Neuronal stem cell (in vitro differentiated cells): ENCODE results near the gene TCF21. TPM values are rescaled to one million over a fixed set of nuclear protein-coding genes. Genes with fewer than 3 reads are reported as not detected.

ENCODE experiments used
- DNase-seq: peaks from one replicate; pipeline ENCODE4 v3.0.0-alpha.2; 2013; ENCODE audit warnings: low spot score
- H2AFZ ChIP-seq: one replicate; pipeline ENCODE4 v1.6.1; 2013; ENCODE audit warnings: mild to moderate bottlenecking, low read length, inconsistent platforms
- H2AK5ac ChIP-seq: 2 replicates; pipeline ENCODE4 v1.6.1; 2013; ENCODE audit warnings: low read depth, mild to moderate bottlenecking, inconsistent platforms, low read length, moderate library complexity, mixed read lengths
- H2BK120ac ChIP-seq: 2 replicates; pipeline ENCODE4 v1.6.1; 2013; ENCODE audit warnings: low read depth, mild to moderate bottlenecking, inconsistent platforms, low read length, moderate library complexity, mixed read lengths
- H2BK12ac ChIP-seq: one replicate; pipeline ENCODE4 v1.6.1; 2013; ENCODE audit warnings: low read length, inconsistent platforms
- H2BK15ac ChIP-seq: 2 replicates; pipeline ENCODE4 v1.6.1; 2013; ENCODE audit warnings: mild to moderate bottlenecking, low read length, inconsistent platforms, mixed read lengths
- H2BK5ac ChIP-seq: one replicate; pipeline ENCODE4 v1.6.1; 2013; ENCODE audit warnings: inconsistent platforms, mild to moderate bottlenecking, low read length, moderate library complexity
- H3K14ac ChIP-seq: one replicate; pipeline ENCODE4 v1.6.1; 2013; ENCODE audit warnings: low read length, inconsistent platforms
- H3K18ac ChIP-seq: 2 replicates; pipeline ENCODE4 v1.6.1; 2013; ENCODE audit warnings: low read length, inconsistent platforms
- H3K23ac ChIP-seq: 2 replicates; pipeline ENCODE4 v1.6.1; 2013; ENCODE audit warnings: low read depth, mild to moderate bottlenecking, mixed read lengths, low read length, inconsistent platforms; ENCODE audit not compliant: poor library complexity
- H3K27ac ChIP-seq: replicated peaks from 3 replicates; pipeline ENCODE4 v1.5.1; 2013; ENCODE audit warnings: low read length, inconsistent platforms
- H3K27me3 ChIP-seq, 3 experiments: 2 replicates each; pipeline ENCODE4 v1.6.1; 2013; ENCODE audit warnings: low read length in 3 of 3, mild to moderate bottlenecking in 2 of 3, inconsistent platforms in 1 of 3, low read depth in 1 of 3, mixed read lengths in 1 of 3, moderate library complexity in 1 of 3; ENCODE audit not compliant: control insufficient read depth in 3 of 3, insufficient read depth in 3 of 3
- H3K36me3 ChIP-seq, 2 donors: replicated peaks in 1 of 2; 2 replicates each; pipeline ENCODE4 v1.6.1; 2013; ENCODE audit warnings: low read length in 2 of 2; ENCODE audit not compliant: control insufficient read depth in 2 of 2, insufficient read depth in 2 of 2
- H3K4ac ChIP-seq: 2 replicates; pipeline ENCODE4 v1.6.1; 2013; ENCODE audit warnings: inconsistent platforms, mild to moderate bottlenecking, low read length, moderate library complexity
- H3K4me1 ChIP-seq, 2 donors: 1 replicate in 1 of 2; 2 replicates in 1 of 2; pipeline ENCODE4 v1.6.1; 2013; ENCODE audit warnings: low read length in 2 of 2, low read depth in 1 of 2; ENCODE audit not compliant: control insufficient read depth in 2 of 2, insufficient read depth in 1 of 2
- H3K4me2 ChIP-seq: one replicate; pipeline ENCODE4 v1.6.1; 2013; ENCODE audit warnings: mild to moderate bottlenecking, low read length, inconsistent platforms; ENCODE audit not compliant: insufficient read depth, poor library complexity, severe bottlenecking
- H3K4me3 ChIP-seq, 2 donors: 2 replicates each; pipeline ENCODE4 v1.5.1; 2013; ENCODE audit warnings: low read length in 2 of 2, mild to moderate bottlenecking in 2 of 2, inconsistent platforms in 1 of 2, moderate library complexity in 1 of 2
- H3K79me1 ChIP-seq: one replicate; pipeline ENCODE4 v1.6.1; 2013; ENCODE audit warnings: low read depth, mild to moderate bottlenecking, inconsistent platforms, low read length, moderate library complexity
- H3K9ac ChIP-seq: one replicate; pipeline ENCODE4 v1.6.1; 2013; ENCODE audit warnings: mild to moderate bottlenecking, low read depth, low read length, inconsistent platforms; ENCODE audit not compliant: poor library complexity
- H3K9me3 ChIP-seq, 2 donors: replicated peaks in 1 of 2; 2 replicates each; pipeline versions ENCODE3 to v1.6.1; 2013; ENCODE audit warnings: low read length in 2 of 2, mild to moderate bottlenecking in 2 of 2, inconsistent platforms in 1 of 2, low read depth in 1 of 2, mixed read lengths in 1 of 2, moderate library complexity in 1 of 2; ENCODE audit not compliant: control insufficient read depth in 2 of 2, insufficient read depth in 1 of 2
- H4K8ac ChIP-seq: one replicate; pipeline ENCODE4 v1.6.1; 2013; ENCODE audit warnings: low read depth, mild to moderate bottlenecking, inconsistent platforms, low read length, moderate library complexity
- H4K91ac ChIP-seq: one replicate; pipeline ENCODE4 v1.6.1; 2013; ENCODE audit warnings: low read length, low read depth, mild to moderate bottlenecking, inconsistent platforms; ENCODE audit not compliant: poor library complexity
- WGBS, 2 donors: extraction: QIAGEN DNeasy Blood & Tissue Kit; methylation state at CpG; one replicate each; pipeline ENCODE4 v1.1.7; 2013; ENCODE audit warnings: missing lambda C conversion rate in 2 of 2, mixed read lengths in 1 of 2; ENCODE audit not compliant: insufficient read length in 2 of 2, insufficient replicate concordance in 1 of 2; ENCODE audit errors: extremely low coverage in 2 of 2; 5-methylcytosine and 5-hydroxymethylcytosine counted together
- polyA plus RNA-seq, 2 experiments: library from polyadenylated mRNA; stranded (reverse); fragments of 200-250 nt; gene quantifications; one replicate each; pipeline ENCODE4 v1.2.3, GENCODE V29; 2013

Gene TCF21
- polyA plus RNA-seq (2013, experiment 1 of 2) = 0.14 TPM
- polyA plus RNA-seq (2013, experiment 2 of 2) = 0.22 TPM

GRCh38 chr6:133888929-133889556 lies at the start of gene TCF21:
TCF21 (plus strand) TSS chr6:133889113; CDS start chr6:133889398, 285 bp downstream.
- Histone ChIP-seq H3K18ac (peak within 1 kb of the TSS; percentile 93), H3K14ac (no peak within 1 kb of the TSS), H3K36me3 (no peaks in the 10 kb centered on the region), H3K4me2 (peak within 1 kb of the TSS; percentile 94), H2BK120ac (no peak within 1 kb of the TSS), H2AFZ (peak within 1 kb of the TSS; percentile 68), H3K27ac (no peak within 1 kb of the TSS), H4K8ac (no peak within 1 kb of the TSS), H2AK5ac (peak within 1 kb of the TSS; percentile 14), H3K9ac (peak within 1 kb of the TSS; percentile 51), H3K4ac (no peak within 1 kb of the TSS), H2BK5ac (no peak within 1 kb of the TSS), H2BK15ac (peak within 1 kb of the TSS; percentile 80), H3K9me3 (no peaks in the 10 kb centered on the region), H3K79me1 (no peaks in the 10 kb centered on the region), H3K23ac (peak within 1 kb of the TSS; percentile 52), H2BK12ac (peak within 1 kb of the TSS; percentile 86), H4K91ac (no peak within 1 kb of the TSS), H3K4me3 (peak within 1 kb of the TSS in 1 of 2 donors; percentile 76), H3K4me1 (peaks cover 4 to 5% of the 10 kb centered on the region in 2 donors), H3K27me3 (peaks cover 20 to 89% (median 56%) of the 10 kb centered on the region in 3 experiments)
- peak; percentile 42 for DNase-seq
- no CpG with 5 or more reads among the region's 22 CpGs for WGBS, 2 donors

- H2BK5ac ChIP-seq = no peak overlapping the region
- no peak overlapping the region for H3K9ac ChIP-seq
- no peak overlapping the region for H3K27ac ChIP-seq
- no peak overlapping the region for H3K4ac ChIP-seq
- no peak overlapping the region for H4K91ac ChIP-seq
- H2AFZ ChIP-seq = no peak overlapping the region
- WGBS, 2 donors = no CpG with 5 or more reads among the region's 3 CpGs
- no peak for DNase-seq
- no peak overlapping the region for H3K4me3 ChIP-seq
- H3K79me1 ChIP-seq = no peaks in the 10 kb centered on the region
- no peak overlapping the region for H3K23ac ChIP-seq
- no peak overlapping the region for H2AK5ac ChIP-seq
- no peak overlapping the region for H2BK120ac ChIP-seq
- no peaks in the 10 kb centered on the region for H3K36me3 ChIP-seq
- no peak overlapping the region for H3K4me2 ChIP-seq
- no peaks in the 10 kb centered on the region for H3K4me1 ChIP-seq
- no peak overlapping the region for H2BK15ac ChIP-seq
- H3K27me3 ChIP-seq = peaks cover 0 to 7% (median 0%) of the 10 kb centered on the region in 3 experiments
- no peak overlapping the region for H3K14ac ChIP-seq
- H2BK12ac ChIP-seq = no peak overlapping the region
- no peak overlapping the region for H4K8ac ChIP-seq
- no peaks in the 10 kb centered on the region for H3K9me3 ChIP-seq
- no peak overlapping the region for H3K18ac ChIP-seq
These were observed 47.7 kb upstream of the TCF21 start for GRCh38 chr6:133841176-133841575.

- H3K27me3 ChIP-seq = peaks cover 0 to 5% (median 0%) of the 10 kb centered on the region in 3 experiments
- no peak overlapping the region for H2BK15ac ChIP-seq
- no peak overlapping the region for H3K18ac ChIP-seq
- DNase-seq = no peak
- no peak overlapping the region for H4K91ac ChIP-seq
- no peak overlapping the region for H3K4ac ChIP-seq
- no peak overlapping the region for H2BK5ac ChIP-seq
- no peak overlapping the region for H2AFZ ChIP-seq
- H3K36me3 ChIP-seq = no peaks in the 10 kb centered on the region
- no peaks in the 10 kb centered on the region for H3K4me1 ChIP-seq
- no peak overlapping the region for H2BK12ac ChIP-seq
- H3K9ac ChIP-seq = no peak overlapping the region
- no CpG with 5 or more reads among the region's 2 CpGs for WGBS, 2 donors
- no peak overlapping the region for H3K4me2 ChIP-seq
- no peaks in the 10 kb centered on the region for H3K79me1 ChIP-seq
- H4K8ac ChIP-seq = no peak overlapping the region
- no peak overlapping the region for H2AK5ac ChIP-seq
- no peak overlapping the region for H3K14ac ChIP-seq
- no peak overlapping the region for H3K27ac ChIP-seq
- no peak overlapping the region for H2BK120ac ChIP-seq
- no peak overlapping the region for H3K4me3 ChIP-seq
- no peaks in the 10 kb centered on the region for H3K9me3 ChIP-seq
- no peak overlapping the region for H3K23ac ChIP-seq
These were observed 45.8 kb upstream of the TCF21 start for GRCh38 chr6:133843098-133843497.

GRCh38 chr6:133844709-133845108 lies 44.2 kb upstream of the TCF21 start:
- Histone ChIP-seq H3K4ac (no peak overlapping the region), H3K27ac (no peak overlapping the region), H4K91ac (no peak overlapping the region), H3K4me2 (no peak overlapping the region), H3K9ac (no peak overlapping the region), H2BK120ac (no peak overlapping the region), H2AFZ (no peak overlapping the region), H2BK5ac (no peak overlapping the region), H2BK15ac (no peak overlapping the region), H2BK12ac (no peak overlapping the region), H3K4me1 (no peaks in the 10 kb centered on the region), H2AK5ac (no peak overlapping the region), H3K36me3 (no peaks in the 10 kb centered on the region), H3K27me3 (peaks cover 0 to 5% (median 0%) of the 10 kb centered on the region in 3 experiments), H4K8ac (no peak overlapping the region), H3K79me1 (no peaks in the 10 kb centered on the region), H3K14ac (no peak overlapping the region), H3K23ac (no peak overlapping the region), H3K9me3 (no peaks in the 10 kb centered on the region), H3K4me3 (no peak overlapping the region), H3K18ac (no peak overlapping the region)
- WGBS, 2 donors = no CpG with 5 or more reads among the region's 1 CpG
- DNase-seq = no peak
